Choroid plexus epithelial cell (primary cell): ENCODE data around the gene DVL1.

Experiments used
- DNase-seq: peaks from one replicate; pipeline ENCODE4 v3.0.0-alpha.2; 2010; ENCODE audit warnings: low read depth
- H3K4me3 ChIP-seq: 2 replicates; pipeline ENCODE4 v1.5.1; 2011; ENCODE audit warnings: low read depth, mild to moderate bottlenecking, control low read depth, low read length, moderate library complexity
- CTCF ChIP-seq: conservative IDR thresholded peaks from 2 replicates; pipeline ENCODE4 v1.5.1; 2011; ENCODE audit warnings: low read depth, mild to moderate bottlenecking, control low read depth, inconsistent platforms, low read length, moderate library complexity

Gene DVL1

GRCh38 chr1:1381294-1381693, 32.1 kb upstream of the DVL1 start:
- no peak overlapping the region for H3K4me3 ChIP-seq
- no peak for DNase-seq
- TF ChIP-seq CTCF, result no peak

- H3K4me3 ChIP-seq, result no peak overlapping the region
- no peak for TF ChIP-seq CTCF
- no peak for DNase-seq
Observed at GRCh38 chr1:1380860-1381259, 31.6 kb upstream of the DVL1 start.

- H3K4me3 ChIP-seq, result no peak overlapping the region
- no peak for TF ChIP-seq CTCF
- DNase-seq, result no peak
Observed at GRCh38 chr1:1377540-1378205, 28.5 kb upstream of the DVL1 start.

GRCh38 chr1:1376551-1377226, 27.5 kb upstream of the DVL1 start:
- no peak for DNase-seq
- TF ChIP-seq CTCF, result no peak
- no peak overlapping the region for H3K4me3 ChIP-seq

GRCh38 chr1:1374929-1375662, 25.9 kb upstream of the DVL1 start, which contains the start of gene AURKAIP1:
TSS of gene AURKAIP1 (minus strand) at chr1:1375207. CDS start at chr1:1374756, 451 bp downstream.
- peak; percentile 29 for TF ChIP-seq CTCF
- H3K4me3 ChIP-seq, result peak within 1 kb of the TSS; percentile 85
- DNase-seq, result peak; percentile 100

GRCh38 chr1:1374589-1374928, 25.3 kb upstream of the DVL1 start:
- peak overlapping the region; percentile 85 for H3K4me3 ChIP-seq
- no peak for TF ChIP-seq CTCF
- no peak for DNase-seq
